HepG2 (cell line): ENCODE results near the gene ATXN7L2. TPM values are rescaled to one million over a fixed set of nuclear protein-coding genes. Genes with fewer than 3 reads are reported as not detected.

Experiments used
- ATAC-seq: fragments of 200-7000 bp; cut with Tn5 transposase; 3 replicates; pipeline ENCODE4 v1.9.1; 2020; ENCODE audit warnings: mild to moderate bottlenecking, moderate library complexity
- BruUV-seq: library from RNA; stranded (reverse); fragments of 400-500 nt; replicated peaks from 2 replicates; lab custom pipeline; 2021; lab: Mats Ljungman, UMichigan
- CTCF ChIA-PET: fragments of 300-600 bp; formaldehyde crosslinking; extraction: SDS; loops from one replicate; lab custom pipeline; 2021; ENCODE audit warnings: low total read pairs, inconsistent platforms, low intra/inter-chr PET ratio; lab: Yijun Ruan, JAX
- POLR2A ChIA-PET: fragments of 350-600 bp; sonication (Branson Sonifier 250); formaldehyde crosslinking; loops from one replicate; lab custom pipeline; 2020; ENCODE audit warnings: antibody characterized with exemption, inconsistent platforms; lab: Yijun Ruan, JAX
- DNase-seq: peaks from one replicate; pipeline ENCODE4 v3.0.0-alpha.2; 2015; ENCODE audit warnings: low spot score
- FAIRE-seq: peaks from 3 replicates; lab custom pipeline; 2011; peaks lifted over from hg19 to GRCh38; lab: Jason Lieb, UNC
- H2AFZ ChIP-seq: one replicate; pipeline ENCODE4 v1.6.1; 2011; ENCODE audit warnings: low read length, inconsistent platforms
- H3K27ac ChIP-seq: fragments of 300-600 bp; 3 replicates; pipeline ENCODE4 v1.8.0; 2011; ENCODE audit warnings: mixed run types, mild to moderate bottlenecking, mixed read lengths, low read length, inconsistent platforms; ENCODE audit not compliant: insufficient read depth; ENCODE audit errors: extremely low read length
- H3K27me3 ChIP-seq, 2 experiments: fragments of 200-600 bp in 1 of 2; 2 replicates in 1 of 2; 3 replicates in 1 of 2; pipeline versions ENCODE4 v1.6.0 to v1.8.0; 2011; ENCODE audit warnings: low read length in 2 of 2, mild to moderate bottlenecking in 2 of 2, moderate library complexity in 2 of 2, inconsistent platforms in 1 of 2; ENCODE audit not compliant: insufficient read depth in 2 of 2, control insufficient read depth in 1 of 2
- H3K36me3 ChIP-seq, 2 experiments: fragments of 200-600 bp in 1 of 2; replicated peaks in 1 of 2; 2 replicates in 1 of 2; 3 replicates in 1 of 2; pipeline versions ENCODE4 v1.5.1 to v1.8.0; 2011; ENCODE audit warnings: low read length in 2 of 2, inconsistent platforms in 1 of 2; ENCODE audit not compliant: insufficient read depth in 2 of 2, control insufficient read depth in 1 of 2
- H3K4me1 ChIP-seq: 2 replicates; pipeline ENCODE4 v1.5.1; 2012; ENCODE audit warnings: low read length, inconsistent platforms; ENCODE audit not compliant: insufficient read depth
- H3K4me2 ChIP-seq: 2 replicates; pipeline ENCODE4 v1.6.0; 2011; ENCODE audit warnings: low read depth, low read length, inconsistent platforms
- H3K4me3 ChIP-seq, 3 experiments: fragments of 200-600 bp in 1 of 3; sonication (generic), shearing (Covaris generic) in 1 of 3; replicated peaks in 1 of 3; 2 replicates each; pipeline ENCODE4 v1.5.1; 2011 to 2016; ENCODE audit warnings: low read length in 3 of 3, inconsistent platforms in 2 of 3, low read depth in 2 of 3, mild to moderate bottlenecking in 2 of 3, control low read depth in 1 of 3, mixed read lengths in 1 of 3; ENCODE audit not compliant: insufficient read depth in 1 of 3
- H3K79me2 ChIP-seq: one replicate; pipeline ENCODE4 v1.6.1; 2011; ENCODE audit warnings: low read length, inconsistent platforms; ENCODE audit not compliant: insufficient read depth
- H3K9ac ChIP-seq: 2 replicates; pipeline ENCODE4 v1.6.0; 2011; ENCODE audit warnings: mild to moderate bottlenecking, low read depth, low read length, inconsistent platforms; ENCODE audit not compliant: insufficient read depth
- H3K9me3 ChIP-seq: 2 replicates; pipeline ENCODE4 v1.5.1; 2012; ENCODE audit warnings: mild to moderate bottlenecking, low read length
- H4K20me1 ChIP-seq: 2 replicates; pipeline ENCODE4 v1.6.0; 2011; ENCODE audit warnings: inconsistent platforms, mild to moderate bottlenecking, low read length, moderate library complexity; ENCODE audit not compliant: insufficient read depth
- CEBPG ChIP-seq: IDR thresholded peaks from 2 replicates; pipeline ENCODE4 v1.6.1; 2016
- HNF1A ChIP-seq, 2 experiments: sonication (generic) in 1 of 2; formaldehyde crosslinking in 1 of 2; IDR thresholded peaks; 2 replicates each; pipeline versions ENCODE4 v1.4.0 to v1.6.1; 2016 to 2020; ENCODE audit warnings: borderline replicate concordance in 1 of 2, low read depth in 1 of 2, mild to moderate bottlenecking in 1 of 2, missing genetic modification reagents in 1 of 2
- JUN ChIP-seq: sonication (generic); formaldehyde crosslinking; IDR thresholded peaks from 2 replicates; pipeline ENCODE4 v1.4.0; 2020; ENCODE audit warnings: mild to moderate bottlenecking, missing genetic modification reagents
- JUNB ChIP-seq: sonication (generic); formaldehyde crosslinking; IDR thresholded peaks from 2 replicates; pipeline ENCODE4 v1.8.0; 2022; ENCODE audit warnings: missing genetic modification reagents, mild to moderate bottlenecking, borderline replicate concordance
- MZF1 ChIP-seq: sonication (generic); formaldehyde crosslinking; IDR thresholded peaks from 2 replicates; pipeline ENCODE4 v1.8.1; 2023; ENCODE audit warnings: mild to moderate bottlenecking, missing genetic modification reagents, borderline replicate concordance
- PLSCR1 ChIP-seq: sonication (generic); formaldehyde crosslinking; IDR thresholded peaks from 2 replicates; pipeline ENCODE4 v1.5.0; 2020; ENCODE audit warnings: missing genetic modification reagents, mild to moderate bottlenecking, borderline replicate concordance
- PREB ChIP-seq: sonication (generic); formaldehyde crosslinking; IDR thresholded peaks from 2 replicates; pipeline ENCODE4 v1.4.0; 2020; ENCODE audit warnings: missing genetic modification reagents
- SMARCC2 ChIP-seq: fragments of 450-650 bp; IDR thresholded peaks from 2 replicates; pipeline ENCODE4 v1.6.1; 2017; ENCODE audit warnings: antibody characterized with exemption, mild to moderate bottlenecking
- ZNF235 ChIP-seq: sonication (generic); formaldehyde crosslinking; IDR thresholded peaks from 2 replicates; pipeline ENCODE4 v1.8.1; 2023; ENCODE audit warnings: mild to moderate bottlenecking, missing genetic modification reagents, borderline replicate concordance
- ZNF354B ChIP-seq: sonication (generic); formaldehyde crosslinking; IDR thresholded peaks from 2 replicates; pipeline ENCODE4 v1.8.0; 2022; ENCODE audit warnings: mild to moderate bottlenecking, missing genetic modification reagents
- ZNF383 ChIP-seq: sonication (generic); formaldehyde crosslinking; IDR thresholded peaks from 2 replicates; pipeline ENCODE4 v1.4.0; 2020; ENCODE audit warnings: missing genetic modification reagents, mild to moderate bottlenecking, borderline replicate concordance
- ZNF550 ChIP-seq: sonication (generic); formaldehyde crosslinking; IDR thresholded peaks from 2 replicates; pipeline ENCODE4 v1.4.0; 2020; ENCODE audit warnings: mild to moderate bottlenecking, missing genetic modification reagents, borderline replicate concordance
- ZNF720 ChIP-seq: sonication (generic); formaldehyde crosslinking; IDR thresholded peaks from 2 replicates; pipeline ENCODE4 v1.4.0; 2020; ENCODE audit warnings: missing genetic modification reagents
- WGBS: methylation state at CpG from one replicate; pipeline ENCODE4 v1.1.6; 2017; ENCODE audit warnings: low lambda C conversion rate; 5-methylcytosine and 5-hydroxymethylcytosine counted together
- in situ Hi-C: cut with HindIII; loops from 2 replicates; pipeline ENCODE4 v1.10.0; 2017; ENCODE audit warnings: low pct_unique_long_range_greater_than_20kb; ENCODE audit not compliant: extremely low pct_ligation_motif_present
- intact Hi-C: fragments of 100-400 bp; cut with micrococcal nuclease; formaldehyde crosslinking; loops from one replicate; pipeline ENCODE4 v1.10.0; 2022; ENCODE audit not compliant: unreplicated experiment
- polyA plus RNA-seq, 8 experiments: library from polyadenylated mRNA; depleted of rRNA in 3 of 8; stranded (reverse) in 7 of 8; unstranded in 1 of 8; fragments of >200 nt; fragmentation: Illumina TruSeq in 4 of 8; extraction: Trizol in 4 of 8; gene quantifications; 2 replicates each; pipeline versions ENCODE4 v1.2.1 to v1.2.3, GENCODE V29; 2011 to 2016; ENCODE audit warnings: low read depth in 4 of 8, missing spikeins in 1 of 8, mixed read lengths in 1 of 8; ENCODE audit not compliant: insufficient read depth in 1 of 8
- total RNA-seq, 5 experiments: library from RNA; depleted of rRNA; stranded (reverse); fragments of >200 nt; fragmentation: Illumina TruSeq; extraction: Trizol; gene quantifications; 2 replicates each; pipeline ENCODE4 v1.2.3, GENCODE V29; 2016; ENCODE audit warnings: low read depth in 1 of 5
- TF ChIP-seq, protein P1 (sequence below): sonication (generic); formaldehyde crosslinking; IDR thresholded peaks from 2 replicates; pipeline ENCODE4 v1.8.1; 2023; ENCODE audit warnings: mild to moderate bottlenecking, missing genetic modification reagents

ATXN7L2 gene
- total and polyA plus RNA-seq, 2 of the 13 experiments (the other 11 are each of a cell fraction or from before 2014, with no cell fraction given), result 2.7 to 2.8 TPM

- TF ChIP-seq ZNF383 (CRISPR knock-in tag), result no peak
- TF ChIP-seq HNF1A (IDR thresholded peaks at IDR 0.05; ENCODE audit: low read depth), result no peak
- TF ChIP-seq HNF1A (CRISPR knock-in tag; IDR thresholded peaks at IDR 0.05; ENCODE audit: borderline replicate concordance), result no peak
- peak; percentile 38; the same call in 1 of the 2 replicates for TF ChIP-seq ZNF550 (CRISPR knock-in tag)
- TF ChIP-seq SMARCC2, result no peak
- no peak for TF ChIP-seq CEBPG (CRISPR knock-in tag)
- TF ChIP-seq JUNB (CRISPR knock-in tag), result no peak
- 0 out of 2 replicates have a peak, but pooled peaks have one; percentile 14 for TF ChIP-seq JUN
- no peak for TF ChIP-seq ZNF235
- no peak for TF ChIP-seq ZNF354B
Measured at GRCh38 chr1:109484519-109484975, 842 bp downstream of the ATXN7L2 start (continued).

DNA sequence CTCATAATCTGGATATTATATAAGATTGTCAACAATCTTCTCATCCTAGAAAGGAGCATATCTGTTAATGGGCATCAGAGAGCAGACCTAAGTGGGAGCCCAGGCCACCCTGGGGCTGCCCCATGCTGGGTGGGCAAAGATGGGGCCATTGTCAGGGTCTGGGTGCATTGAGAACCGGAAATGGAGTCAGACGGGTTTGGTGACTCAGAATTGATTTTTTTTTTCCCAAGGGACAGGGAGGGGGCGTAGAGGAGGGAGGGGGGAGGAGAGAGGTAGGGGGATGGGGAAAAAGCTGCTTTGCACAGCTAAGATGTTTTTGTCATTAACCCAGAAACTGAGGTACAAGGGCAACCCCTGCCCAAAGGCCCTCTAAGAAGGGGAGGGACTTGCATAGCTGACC is 1.3 kb downstream of the ATXN7L2 start:
- in situ Hi-C loops, result no loop called here
- no peak for ATAC-seq
- no peak for FAIRE-seq
- CTCF ChIA-PET, result no interaction called here
- intact Hi-C loops, result no loop called here
- POLR2A ChIA-PET, result no interaction called here
- Histone ChIP-seq H2AFZ (no peak overlapping the region), H4K20me1 (no peaks in the 10 kb centered on the region), H3K79me2 (no peaks in the 10 kb centered on the region), H3K4me3 (peak overlapping the region in 1 of 3 experiments; percentile 92; a peak in 2 of 6 replicates), H3K27ac (no peak overlapping the region), H3K4me1 (peaks cover 19% of the 10 kb centered on the region), H3K27me3 (peaks cover 0 to 13% of the 10 kb centered on the region in 2 experiments; a peak in 3 of 5 replicates), H3K9ac (no peak overlapping the region), H3K4me2 (peak overlapping the region; percentile 91), H3K36me3 (no peaks in the 10 kb centered on the region; a peak in 2 of 5 replicates), H3K9me3 (no peaks in the 10 kb centered on the region)
- BruUV-seq, result no TSS peak
- no peak for DNase-seq
- WGBS, result 59% methylated on average over 3 of the region's 3 CpGs
- TF ChIP-seq ZNF720 (CRISPR knock-in tag) (no peak), PLSCR1 (no peak), PREB (CRISPR knock-in tag) (no peak), MZF1 (CRISPR knock-in tag) (no peak)
- TF ChIP-seq, protein P1, sequence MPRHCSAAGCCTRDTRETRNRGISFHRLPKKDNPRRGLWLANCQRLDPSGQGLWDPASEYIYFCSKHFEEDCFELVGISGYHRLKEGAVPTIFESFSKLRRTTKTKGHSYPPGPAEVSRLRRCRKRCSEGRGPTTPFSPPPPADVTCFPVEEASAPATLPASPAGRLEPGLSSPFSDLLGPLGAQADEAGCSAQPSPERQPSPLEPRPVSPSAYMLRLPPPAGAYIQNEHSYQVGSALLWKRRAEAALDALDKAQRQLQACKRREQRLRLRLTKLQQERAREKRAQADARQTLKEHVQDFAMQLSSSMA (CRISPR knock-in tag), result no peak
